Stimulated activated CD4-positive, alpha-beta T cell treated with anti-CD3 and anti-CD28 coated beads, TNF-alpha, amount 100 ng/mL, for 1 hour (primary cell): ENCODE data around the gene IFT52.
A peak's percentile ranks its signal among the peaks of the same experiment; 100 is the strongest.

Experiments used
- DNase-seq, 3 donors: peaks; one replicate each; pipeline ENCODE4 v3.0.0-alpha.2; 2020; ENCODE audit warnings: low read depth in 3 of 3, low spot score in 1 of 3

Gene IFT52

DNA sequence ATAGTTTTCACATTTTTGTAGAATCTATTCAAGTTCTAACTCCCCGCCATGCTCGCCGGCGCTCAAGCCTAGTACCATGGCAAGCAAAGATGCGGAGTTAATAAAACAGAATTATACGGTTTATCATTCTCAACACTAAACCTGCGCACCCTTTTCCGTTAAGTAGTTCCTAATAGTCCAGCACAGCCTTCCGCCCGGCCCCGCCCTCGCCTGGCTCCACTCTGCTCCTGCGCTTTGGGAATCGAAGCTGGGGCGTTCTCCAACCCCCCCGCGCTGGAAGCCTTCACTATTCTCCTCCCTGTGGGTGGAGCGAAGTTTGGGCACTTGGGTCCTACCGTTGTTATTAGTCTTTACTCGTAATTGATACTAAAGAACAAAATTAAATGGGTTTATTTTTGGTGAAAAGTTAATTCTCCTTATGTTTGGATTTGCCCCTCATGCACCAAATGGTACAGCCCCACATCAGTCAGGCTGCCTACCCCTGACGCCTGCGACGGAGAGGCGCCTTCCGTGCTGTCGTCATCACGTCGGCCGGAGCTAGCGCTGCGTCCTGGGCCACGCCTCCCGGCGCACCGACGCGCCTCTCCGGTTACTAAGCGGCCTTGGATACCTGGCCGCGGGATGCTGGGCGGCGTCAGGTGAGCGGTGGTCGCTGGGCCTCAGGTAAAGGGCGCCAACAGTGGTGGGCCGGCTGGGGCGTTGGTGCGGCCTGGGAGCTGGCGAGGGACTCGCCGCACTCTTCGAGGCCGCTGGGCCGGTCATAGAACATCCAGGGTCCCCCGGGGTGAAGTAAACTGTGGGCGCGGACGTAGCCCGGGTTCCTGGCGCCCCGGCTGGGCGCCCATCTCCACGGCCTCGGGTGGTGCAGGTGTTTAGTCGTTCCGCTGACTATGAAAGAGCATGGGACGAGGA lies at the start of gene IFT52:
IFT52 (plus strand) TSS at position 546 of the 912 bp plus-strand sequence. CDS start 3,762 bp downstream, outside the sequence.
- DNase-seq: peak; percentile 54 to 73 (median 64)

DNA sequence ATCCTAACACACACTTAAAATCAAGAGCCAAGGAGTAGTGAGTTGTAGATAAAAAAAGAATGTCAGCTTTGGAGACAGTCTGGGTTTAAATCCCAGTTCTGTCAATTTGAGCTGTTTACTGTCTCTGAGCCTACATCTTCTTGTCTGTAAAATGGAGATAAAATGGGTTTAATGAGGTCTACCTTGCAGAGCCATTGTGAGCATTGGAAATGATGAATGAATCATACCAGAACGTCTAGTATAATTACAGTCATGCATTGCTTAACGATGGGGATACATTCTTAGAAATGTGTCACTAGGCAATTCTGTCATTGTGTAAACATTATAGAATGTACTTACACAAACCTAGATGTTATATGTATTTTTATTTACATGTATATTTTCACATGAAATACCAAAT lies 49.5 kb upstream of the IFT52 start:
- no peak for DNase-seq

- DNase-seq: no peak
These were observed 48.6 kb upstream of the IFT52 start for GRCh38 chr20:43542161-43542560.

- no peak for DNase-seq
These were observed 48.1 kb upstream of the IFT52 start for GRCh38 chr20:43542674-43543073.

- DNase-seq: no peak
These were observed 47.6 kb upstream of the IFT52 start for GRCh38 chr20:43543138-43543537.

- no peak for DNase-seq
These were observed 46.2 kb upstream of the IFT52 start for GRCh38 chr20:43544501-43544900.

- no peak for DNase-seq
These were observed 44.7 kb upstream of the IFT52 start for GRCh38 chr20:43545837-43546578.

- no peak for DNase-seq
These were observed 42.4 kb upstream of the IFT52 start for GRCh38 chr20:43548273-43548880.

DNA sequence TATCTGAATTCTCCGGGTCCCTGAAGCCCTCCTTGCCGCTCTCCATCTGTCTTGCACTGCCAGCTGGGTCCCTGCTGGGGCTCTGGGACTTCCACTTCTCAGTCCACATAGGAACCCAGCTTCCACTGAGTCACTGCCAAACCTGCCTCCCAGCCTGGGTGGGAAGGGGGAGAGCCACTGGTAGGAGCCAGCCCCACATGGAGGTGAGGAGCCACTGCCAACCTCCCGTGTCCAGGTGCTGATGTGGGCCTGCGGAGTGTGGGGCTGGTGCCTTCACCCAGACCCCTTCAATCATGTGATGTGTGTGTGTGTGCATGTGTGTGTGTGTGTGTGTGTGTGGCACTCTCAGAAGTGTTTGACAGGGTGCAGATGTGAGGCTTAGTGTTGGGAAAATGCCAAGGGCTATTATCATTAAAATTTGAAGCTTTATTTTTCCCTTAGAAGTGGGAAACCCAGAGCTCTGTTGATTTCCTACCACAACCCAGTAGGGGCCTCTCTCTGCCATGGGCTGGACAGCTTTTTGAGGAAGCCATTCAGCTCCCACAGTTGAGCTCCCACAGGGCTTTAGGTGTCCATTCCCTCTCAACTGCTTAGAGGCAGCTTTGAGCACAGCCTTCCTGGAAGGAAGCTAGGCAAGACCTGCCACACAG lies 41.2 kb upstream of the IFT52 start:
- no peak for DNase-seq

- DNase-seq: no peak
These were observed 40.3 kb upstream of the IFT52 start for GRCh38 chr20:43550456-43550855.

- no peak for DNase-seq
These were observed 36.4 kb upstream of the IFT52 start for GRCh38 chr20:43554369-43554768.

- no peak for DNase-seq
These were observed 32.2 kb upstream of the IFT52 start, which contains the start of gene SGK2 for GRCh38 chr20:43558412-43559146. SGK2 (plus strand) TSS chr20:43559027; CDS start chr20:43566496, 7,469 bp downstream.

DNA sequence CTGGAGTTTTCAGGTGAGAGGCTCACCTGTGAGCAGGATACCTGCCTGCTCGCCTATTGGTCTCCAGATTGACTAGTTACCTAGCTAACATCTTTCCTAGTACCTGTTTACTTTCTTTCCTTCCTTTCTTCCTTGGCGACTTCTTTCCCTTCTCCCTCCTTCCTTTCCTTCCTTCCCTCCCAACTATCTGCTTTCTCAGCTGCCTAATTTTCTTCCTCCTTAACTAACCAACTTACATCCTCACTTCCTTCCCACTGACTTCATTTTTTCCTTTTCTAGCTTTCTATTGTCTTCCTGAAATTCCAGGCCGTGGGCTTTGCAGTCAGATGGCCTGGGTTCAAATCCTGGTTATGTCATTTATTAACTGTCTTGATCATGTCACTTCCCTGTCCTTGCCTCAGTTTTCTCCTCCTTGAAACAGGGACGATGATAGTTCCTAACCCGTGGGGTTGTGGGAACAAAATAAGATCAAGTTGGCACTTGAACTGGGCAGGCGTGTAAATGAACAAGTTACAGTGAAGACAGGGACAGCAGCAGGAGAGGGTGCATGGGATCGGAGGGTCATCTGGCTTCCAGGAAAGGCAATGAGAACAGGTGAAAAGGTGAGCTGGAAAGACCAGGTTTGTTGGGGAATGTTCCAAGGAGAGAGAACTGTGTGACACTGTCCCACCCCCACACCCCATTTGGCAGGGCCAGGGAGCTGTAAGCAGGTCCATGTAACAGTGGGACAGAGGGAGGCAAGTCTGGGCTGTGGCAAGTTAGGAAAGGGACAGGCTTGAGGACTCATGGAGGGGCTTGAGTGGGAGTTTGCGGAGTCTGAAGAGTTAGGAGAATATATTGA lies 31.4 kb upstream of the IFT52 start:
- DNase-seq: no peak

- DNase-seq: no peak
These were observed 29.8 kb upstream of the IFT52 start for GRCh38 chr20:43560974-43561373.

GRCh38 chr20:43563429-43563828 lies 27.3 kb upstream of the IFT52 start:
- no peak for DNase-seq

DNA sequence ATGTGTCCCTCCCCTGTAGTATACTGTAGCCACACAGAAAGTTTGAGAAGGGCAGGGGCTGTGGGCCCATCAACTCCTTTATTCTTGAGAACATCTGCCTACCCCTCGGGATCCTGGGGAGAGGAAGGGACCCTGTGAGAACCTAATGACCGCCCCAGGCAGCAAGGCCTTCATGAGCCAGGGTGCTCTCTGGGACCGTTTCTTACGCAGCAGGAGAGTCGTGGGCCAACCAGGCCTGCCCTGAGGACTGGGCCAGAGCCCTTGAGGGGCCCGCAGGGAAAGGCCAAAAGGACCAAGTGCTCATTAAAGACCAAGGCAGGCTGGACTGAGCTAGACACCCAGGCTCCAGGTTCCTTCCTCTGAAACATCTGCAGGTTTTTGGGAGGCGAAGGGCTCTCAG lies 26.7 kb upstream of the IFT52 start:
- no peak for DNase-seq

DNA sequence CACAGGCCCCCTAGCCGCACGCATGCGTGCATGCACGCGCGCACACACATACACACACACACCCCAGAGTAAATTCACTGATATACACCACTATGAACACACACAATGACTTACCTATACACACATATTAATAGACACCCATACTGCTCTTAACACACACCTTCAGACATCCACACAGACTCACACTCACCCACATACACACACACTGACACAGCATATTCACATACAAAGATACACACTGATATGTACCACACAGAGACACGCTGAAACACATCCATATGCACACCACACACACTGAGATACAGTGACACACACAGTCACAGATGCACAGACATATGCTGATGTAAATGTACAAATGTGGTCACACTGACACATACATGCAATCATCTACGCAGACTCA lies 26.3 kb upstream of the IFT52 start:
- DNase-seq: no peak

GRCh38 chr20:43564993-43565757 lies 25.6 kb upstream of the IFT52 start:
- no peak for DNase-seq

DNA sequence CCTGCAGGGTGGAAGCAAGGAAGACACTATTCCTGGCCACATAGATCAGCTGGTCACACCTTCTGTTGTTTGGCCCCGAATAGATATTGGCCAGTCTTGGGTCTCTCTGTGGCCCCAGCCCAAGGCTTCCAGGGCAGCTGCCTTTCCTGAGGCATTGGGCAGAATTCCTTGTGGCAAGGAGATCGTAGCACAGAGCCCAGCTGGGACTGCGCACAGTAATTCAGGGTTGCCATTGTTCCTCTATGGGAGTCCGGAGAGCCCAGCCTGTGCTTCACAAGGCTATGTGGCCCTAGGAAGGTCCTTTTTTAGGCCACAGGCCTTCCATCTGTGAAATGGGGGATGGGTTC lies 25.0 kb upstream of the IFT52 start:
- DNase-seq: no peak
